Eye (tissue), 1 donor: ENCODE measurements around the gene EIF4E1B.
"Not testable (repeated sequence)": the region's sequence is repeated elsewhere in the genome, so short reads cannot be mapped to it uniquely, and the experiment has no call there.

Experiments used
- DNase-seq: peaks from one replicate; pipeline ENCODE4 v3.0.0-alpha.2; 2015

EIF4E1B gene, protein sequence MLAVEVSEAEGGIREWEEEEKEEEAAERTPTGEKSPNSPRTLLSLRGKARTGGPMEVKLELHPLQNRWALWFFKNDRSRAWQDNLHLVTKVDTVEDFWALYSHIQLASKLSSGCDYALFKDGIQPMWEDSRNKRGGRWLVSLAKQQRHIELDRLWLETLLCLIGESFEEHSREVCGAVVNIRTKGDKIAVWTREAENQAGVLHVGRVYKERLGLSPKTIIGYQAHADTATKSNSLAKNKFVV

DNA sequence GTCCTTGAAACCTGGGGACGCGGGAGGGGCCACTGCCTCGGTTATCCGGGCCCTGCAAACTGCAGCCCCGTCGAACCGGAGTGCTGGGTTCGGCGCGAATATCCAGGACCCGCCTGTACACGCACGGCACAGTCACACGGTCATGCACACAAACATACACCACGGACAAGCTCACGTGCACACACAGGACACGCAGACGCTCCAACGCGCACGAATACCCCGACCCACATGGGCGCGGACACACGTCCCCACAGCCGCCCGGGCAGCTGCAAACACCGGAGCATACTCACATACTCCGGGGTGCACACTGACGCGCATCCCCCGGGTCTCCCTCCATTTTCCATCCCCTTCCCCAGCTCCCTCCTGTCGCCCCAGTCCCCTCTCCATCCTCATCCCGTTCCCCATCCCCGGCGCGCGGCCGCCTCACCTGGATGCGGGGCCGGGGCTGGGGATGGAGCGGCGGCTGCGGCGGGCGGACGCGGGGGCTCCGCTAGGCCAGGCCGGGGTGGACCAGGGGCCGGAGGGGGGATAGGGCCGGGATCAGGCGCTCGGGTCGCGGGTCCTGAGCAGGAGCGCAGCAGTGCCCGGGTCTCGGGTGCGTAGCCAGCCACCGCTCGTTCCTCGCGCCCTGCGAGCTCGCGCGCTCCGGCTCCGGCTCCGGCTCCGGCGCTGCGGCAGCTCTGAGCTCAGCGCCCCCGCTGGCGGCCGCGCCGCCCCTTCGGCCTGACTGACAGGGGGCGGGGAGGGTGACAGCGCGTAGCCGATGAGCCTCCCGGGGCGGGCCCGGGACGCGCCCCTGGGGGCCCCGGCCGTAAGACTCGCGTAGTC, at the start of gene EIF4E1B, which contains the start of gene SNCB:
TSS of gene EIF4E1B (plus strand) at position 823 of the 828 bp plus-strand sequence. CDS start 12,113 bp downstream, outside the sequence.
TSS of gene SNCB (minus strand) at position 682 of the 828 bp plus-strand sequence. CDS start 880 bp downstream, outside the sequence.
- DNase-seq, result peak; percentile 80

DNA sequence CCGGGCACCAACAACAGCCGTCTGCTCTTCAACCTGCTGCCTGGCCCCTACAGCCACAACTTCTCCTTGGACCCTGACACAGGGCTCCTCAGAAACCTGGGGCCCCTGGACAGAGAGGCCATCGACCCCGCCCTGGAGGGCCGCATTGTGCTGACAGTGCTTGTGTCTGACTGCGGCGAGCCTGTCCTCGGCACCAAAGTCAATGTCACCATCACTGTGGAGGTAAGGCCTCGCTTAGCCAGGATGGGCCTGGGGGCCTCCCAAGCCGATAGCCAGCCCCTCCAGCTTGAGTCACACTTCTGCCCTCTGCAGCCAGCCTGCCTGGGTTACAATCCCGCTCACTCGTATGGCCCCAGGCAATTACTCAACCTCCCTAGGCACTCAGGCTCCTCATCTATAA, 49.1 kb upstream of the EIF4E1B start:
- no peak for DNase-seq

GRCh38 chr5:176583076-176583475, 47.4 kb upstream of the EIF4E1B start:
- DNase-seq, result no peak

DNA sequence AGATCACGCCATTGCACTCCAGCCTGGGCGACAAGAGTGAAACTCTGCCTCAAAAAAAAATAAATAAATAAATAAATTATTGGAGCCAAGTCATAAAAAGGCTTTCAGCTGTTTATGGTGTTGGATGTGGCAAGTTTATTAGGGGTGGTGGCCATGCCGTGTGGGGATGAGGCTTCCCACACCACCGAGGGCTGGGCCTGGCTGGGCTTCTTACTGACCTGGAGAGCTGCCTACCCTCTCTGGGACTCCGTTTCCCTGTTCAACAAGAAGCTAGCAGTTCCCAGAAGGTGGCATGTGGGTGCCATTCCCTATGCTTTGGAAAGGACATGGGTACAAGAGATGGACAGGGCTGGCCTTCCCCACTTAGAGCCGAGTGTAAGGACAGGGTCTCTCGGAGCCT, 43.1 kb upstream of the EIF4E1B start:
- DNase-seq, result no peak

- DNase-seq, result no peak
Observed at GRCh38 chr5:176588297-176588696, 42.2 kb upstream of the EIF4E1B start.

DNA sequence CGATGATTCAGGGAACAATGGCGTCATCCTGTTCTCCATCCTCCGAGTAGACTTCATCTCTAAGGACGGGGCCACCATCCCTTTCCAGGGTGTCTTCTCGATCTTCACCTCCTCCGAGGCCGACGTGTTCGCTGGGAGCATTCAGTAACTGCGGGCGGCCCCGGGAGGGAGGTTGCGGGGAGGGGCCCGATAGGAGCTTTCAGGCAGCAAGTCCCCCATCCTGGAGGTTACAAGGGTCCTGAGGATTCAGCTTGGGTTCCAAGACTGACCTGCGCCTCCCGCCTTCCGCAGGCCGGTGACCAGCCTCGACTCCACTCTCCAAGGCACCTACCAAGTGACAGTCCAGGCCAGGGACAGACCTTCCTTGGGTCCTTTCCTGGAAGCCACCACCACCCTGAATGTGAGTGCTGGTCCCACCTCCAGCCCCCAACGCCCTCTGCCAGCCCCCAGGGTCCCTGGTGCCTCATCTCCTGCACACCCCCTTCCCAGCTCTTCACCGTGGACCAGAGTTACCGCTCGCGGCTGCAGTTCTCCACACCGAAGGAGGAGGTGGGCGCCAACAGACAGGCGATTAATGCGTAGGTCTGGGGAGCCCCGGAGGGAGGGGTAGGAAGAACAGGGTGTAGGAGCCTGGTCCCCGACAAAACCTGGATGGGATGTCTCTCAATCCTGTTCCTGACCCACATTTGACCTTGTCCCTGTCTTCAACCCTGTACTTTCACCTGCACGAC, 41.3 kb upstream of the EIF4E1B start:
- DNase-seq, result no peak

GRCh38 chr5:176590035-176590717, 40.3 kb upstream of the EIF4E1B start:
- DNase-seq, result no peak

DNA sequence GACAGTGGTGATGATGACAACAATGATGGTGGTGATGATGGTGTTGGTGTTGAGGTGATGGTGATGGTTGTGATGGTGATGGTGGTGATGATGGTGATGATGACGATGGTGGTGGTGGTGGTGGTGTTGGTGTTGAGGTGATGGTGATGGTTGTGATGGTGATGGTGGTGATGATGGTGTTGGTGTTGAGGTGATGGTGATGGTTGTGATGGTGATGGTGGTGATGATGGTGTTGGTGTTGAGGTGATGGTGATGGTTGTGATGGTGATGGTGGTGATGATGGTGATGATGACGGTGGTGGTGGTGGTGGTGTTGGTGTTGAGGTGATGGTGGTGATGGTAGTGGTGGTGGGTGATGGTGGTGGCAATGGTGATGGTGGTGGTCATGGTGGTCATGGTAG, 38.8 kb upstream of the EIF4E1B start:
- DNase-seq, result not testable (repeated sequence)

GRCh38 chr5:176592573-176592972, 37.9 kb upstream of the EIF4E1B start:
- no peak for DNase-seq

- DNase-seq, result no peak
Observed at GRCh38 chr5:176593273-176593869, 37.1 kb upstream of the EIF4E1B start.

DNA sequence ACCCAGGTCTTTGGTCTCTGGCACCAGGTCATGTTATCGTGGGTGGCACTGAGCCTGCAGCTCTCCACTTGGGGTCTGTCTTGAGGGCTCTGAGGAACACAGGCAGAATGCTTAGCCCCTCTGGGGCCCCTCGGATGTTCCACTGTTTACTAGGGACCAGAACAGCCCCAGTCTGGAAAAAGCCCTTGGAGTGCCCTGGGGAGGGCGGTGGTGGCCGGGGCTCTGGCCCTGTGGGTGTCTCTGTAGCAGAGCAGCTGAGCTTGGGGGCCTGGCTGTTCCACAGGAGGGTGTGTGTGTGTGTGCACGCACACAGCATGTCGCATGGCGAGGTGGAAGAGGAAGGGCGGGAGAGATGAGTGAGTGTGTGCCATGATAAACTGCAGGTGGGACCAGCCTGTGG, 35.9 kb upstream of the EIF4E1B start:
- no peak for DNase-seq

DNA sequence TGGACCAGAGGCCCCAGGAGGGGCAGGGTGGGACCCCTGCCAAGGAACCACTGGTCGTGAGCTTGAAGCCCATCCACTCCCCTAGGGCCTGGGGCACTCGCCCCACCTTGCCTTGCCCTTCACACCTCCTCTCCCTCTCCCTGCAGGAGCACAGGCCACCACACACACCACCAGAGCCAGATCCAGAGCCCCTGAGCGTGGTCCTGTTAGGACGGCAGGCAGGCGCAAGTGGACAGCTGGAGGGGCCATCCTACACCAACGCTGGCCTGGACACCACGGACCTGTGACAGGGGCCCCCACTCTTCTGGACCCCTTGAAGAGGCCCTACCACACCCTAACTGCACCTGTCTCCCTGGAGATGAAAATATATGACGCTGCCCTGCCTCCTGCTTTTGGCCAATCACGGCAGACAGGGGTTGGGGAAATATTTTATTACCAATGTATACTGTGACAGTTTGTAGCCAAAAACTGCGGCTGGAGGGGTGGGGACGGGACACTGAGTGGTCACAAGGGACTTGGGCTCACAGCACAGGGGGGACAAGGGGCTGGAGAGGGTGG, 35.0 kb upstream of the EIF4E1B start:
- DNase-seq, result no peak

- no peak for DNase-seq
Observed at GRCh38 chr5:176596069-176596644, 34.3 kb upstream of the EIF4E1B start.

- DNase-seq, result peak; percentile 62
Observed at GRCh38 chr5:176596689-176597416, 33.6 kb upstream of the EIF4E1B start.

DNA sequence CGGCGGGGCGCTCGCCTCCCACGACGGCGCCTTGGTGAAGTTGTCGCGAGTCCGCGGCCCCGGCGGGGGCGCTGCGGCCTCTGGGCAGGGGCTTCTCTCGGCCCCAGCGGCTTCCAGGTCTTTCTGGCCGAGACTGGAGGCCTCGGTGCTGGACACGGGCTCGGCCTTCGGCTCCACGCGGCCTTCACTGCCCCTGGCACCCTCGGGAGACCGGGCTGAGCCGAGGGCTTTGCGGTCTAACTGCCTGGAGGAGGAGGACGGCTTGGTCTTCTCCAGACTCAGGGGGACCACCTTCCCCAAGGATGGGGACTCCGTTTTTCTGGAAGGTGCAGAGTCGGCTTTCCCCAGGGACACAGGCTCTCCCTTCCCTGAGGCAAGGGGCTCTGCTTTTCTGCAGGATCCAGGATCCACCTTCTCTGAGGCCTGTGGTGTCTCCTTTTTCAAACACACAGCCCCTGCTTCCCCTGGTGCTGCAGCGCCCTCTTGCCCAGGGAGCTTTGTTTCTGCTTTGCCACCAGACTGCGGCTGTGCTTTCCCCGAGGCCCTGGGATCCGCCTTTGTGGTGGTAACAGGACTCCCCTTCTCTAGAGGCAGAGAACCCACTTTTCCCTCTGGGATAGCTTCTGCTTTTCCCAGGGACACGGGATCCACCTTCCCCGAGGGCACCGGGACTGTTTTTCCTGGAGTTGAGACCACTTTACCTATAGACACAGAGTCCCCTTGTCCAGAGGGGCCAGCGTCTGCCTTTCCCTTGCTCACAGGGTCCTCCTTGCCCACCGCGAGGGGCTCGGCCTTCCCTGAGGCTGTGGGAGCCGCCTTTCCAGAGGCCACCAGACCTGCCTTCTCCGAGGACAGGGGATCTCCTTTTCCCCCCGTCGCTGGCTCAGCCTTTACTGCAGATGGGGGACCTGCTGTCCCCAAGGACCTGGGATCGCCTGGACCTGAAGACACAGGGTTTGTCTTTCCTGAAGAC, 32.8 kb upstream of the EIF4E1B start:
- DNase-seq, result peak; percentile 12

- DNase-seq, result not testable (repeated sequence)
Observed at GRCh38 chr5:176599749-176600430, 30.6 kb upstream of the EIF4E1B start.

DNA sequence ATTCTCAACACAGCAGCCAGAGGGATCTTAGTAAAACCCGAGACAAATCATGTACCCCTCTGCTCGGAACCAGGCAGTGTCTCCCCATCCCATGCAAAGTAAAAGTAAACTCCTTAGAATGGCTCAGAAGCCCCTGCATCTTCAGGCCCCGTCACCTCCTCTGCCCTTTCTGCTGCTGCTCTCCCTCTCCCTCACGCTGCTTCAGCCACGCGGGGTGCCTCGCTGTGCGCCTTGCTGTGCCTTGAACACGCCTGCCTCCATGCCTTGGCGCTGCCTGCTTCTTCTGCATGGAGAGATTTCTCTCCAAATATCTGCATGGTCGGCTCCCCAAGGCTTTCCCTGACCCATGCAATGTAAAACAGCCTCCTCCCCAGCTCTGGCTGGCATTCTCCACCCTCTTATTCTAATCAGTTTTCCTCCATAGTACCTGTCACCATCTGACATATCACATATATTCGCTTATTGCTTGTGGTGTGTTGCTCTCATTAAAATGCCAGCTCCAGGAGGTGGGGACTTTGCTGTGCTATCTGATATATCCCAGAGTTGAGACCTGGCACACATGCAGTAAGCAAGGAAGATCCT, 28.5 kb upstream of the EIF4E1B start:
- DNase-seq, result no peak

DNA sequence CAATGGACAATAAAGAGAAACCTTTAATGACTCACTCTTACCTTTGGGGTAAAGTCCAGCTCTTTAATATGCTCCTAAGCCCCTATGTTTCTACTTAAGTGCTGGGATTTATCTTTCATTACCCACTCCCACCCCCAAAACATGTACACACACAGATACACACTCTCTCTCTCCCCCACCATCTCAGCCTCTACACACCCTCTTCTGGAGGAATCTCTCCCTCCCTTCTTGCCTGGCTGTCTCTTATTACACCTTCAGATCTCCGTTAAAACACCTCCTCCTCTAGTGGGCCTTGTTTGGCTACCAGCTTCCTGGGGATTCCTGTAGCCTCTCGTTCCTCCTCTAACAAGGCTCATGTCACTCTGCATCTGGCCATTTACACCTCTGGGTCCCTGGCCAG, 27.4 kb upstream of the EIF4E1B start:
- no peak for DNase-seq

- no peak for DNase-seq
Observed at GRCh38 chr5:176606032-176606431, 24.4 kb upstream of the EIF4E1B start.
